ENCODE data around the gene KRTAP12-4. TPM values are rescaled to one million over a fixed set of nuclear protein-coding genes. Genes with fewer than 3 reads are reported as not detected.

Gene KRTAP12-4, protein sequence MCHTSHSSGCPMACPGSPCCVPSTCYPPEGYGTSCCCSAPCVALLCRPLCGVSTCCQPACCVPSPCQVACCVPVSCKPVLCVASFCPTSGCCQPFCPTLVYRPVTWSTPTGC
- not detected for total RNA-seq

- Mint-ChIP-seq H3K27me3 (no peaks in the 10 kb centered on the region), H3K36me3 (peaks cover 16% of the 10 kb centered on the region), H3K27ac (peak within 1 kb of the TSS; percentile 64), H3K4me3 (no peak within 1 kb of the TSS), H3K9me3 (peaks cover 19% of the 10 kb centered on the region), H3K4me1 (ENCODE audit: low read depth) (peaks cover 51% of the 10 kb centered on the region)
- ChIA-PET POLR2A (no interaction called here), CTCF (no interaction called here)
- intact Hi-C loops (cut with micrococcal nuclease) = loop anchor here (10.0 kb wide), 1 partner anchor 70 kb away; the partner anchor contains the start of gene KRTAP10-5
- no peak for DNase-seq
Measured at GRCh38 chr21:44654576-44655175, at the start of gene KRTAP12-4. TSS of gene KRTAP12-4 (minus strand) at chr21:44654659. CDS start at chr21:44654614, 45 bp downstream.

DNA sequence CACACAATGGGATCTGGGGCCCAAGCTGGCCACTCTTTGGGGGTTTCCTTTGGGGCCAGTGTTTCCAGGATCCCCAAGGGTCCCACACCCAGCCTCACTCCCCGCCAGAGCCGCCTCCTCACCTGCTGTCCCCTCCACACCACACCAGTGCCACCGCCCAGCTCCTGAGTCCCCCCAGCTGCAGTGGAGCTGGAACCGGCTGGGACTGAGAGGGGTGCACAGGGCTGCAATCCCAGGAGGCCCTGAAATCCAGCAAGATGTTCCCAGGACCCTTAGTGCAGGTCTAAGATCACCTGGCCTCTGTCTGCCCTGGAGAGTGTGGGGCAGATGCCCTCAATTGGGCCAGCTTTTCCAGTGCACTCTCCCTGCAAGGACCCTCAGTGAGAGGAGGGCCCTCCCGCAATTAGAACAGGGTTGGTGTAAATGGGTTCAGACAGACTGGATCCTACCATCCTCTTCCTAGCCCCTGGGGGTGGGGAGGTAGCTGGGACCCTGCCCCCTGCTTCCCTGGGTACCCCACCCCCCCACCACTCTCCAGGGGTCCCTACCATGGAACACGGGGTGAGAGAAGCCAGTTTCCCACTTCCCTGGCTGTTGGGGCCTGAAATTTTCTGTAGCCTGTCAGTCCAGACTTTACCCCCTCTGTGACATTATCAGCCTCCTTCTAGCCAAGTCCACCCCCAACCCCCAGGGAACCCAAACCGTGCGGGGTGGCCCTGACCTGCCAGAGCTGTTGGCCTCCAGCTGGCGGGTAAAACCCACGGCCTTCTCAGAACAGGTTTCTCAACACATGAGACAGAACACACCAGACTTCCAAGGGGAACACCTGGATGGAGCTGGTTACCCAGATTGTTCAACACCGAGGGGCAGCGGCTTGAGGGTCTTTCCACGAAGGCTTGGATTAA, 49.5 kb upstream of the KRTAP12-4 start:
- CTCF ChIA-PET = interaction anchor here (1.6 kb wide), 1 partner anchor 13 kb away, joined by 3 read pairs; no protein-coding TSS in a partner anchor
- no peak overlapping the region for H3K4me3 Mint-ChIP-seq
- H3K4me1 Mint-ChIP-seq (ENCODE audit: low read depth) = peaks cover 6% of the 10 kb centered on the region
- H3K27ac Mint-ChIP-seq = no peak overlapping the region
- intact Hi-C loops (cut with micrococcal nuclease) = no loop called here
- POLR2A ChIA-PET = no interaction called here
- no peak for DNase-seq
- peaks cover 9% of the 10 kb centered on the region for H3K9me3 Mint-ChIP-seq
- peaks cover 8% of the 10 kb centered on the region for H3K36me3 Mint-ChIP-seq
- peaks cover 72% of the 10 kb centered on the region for H3K27me3 Mint-ChIP-seq

DNA sequence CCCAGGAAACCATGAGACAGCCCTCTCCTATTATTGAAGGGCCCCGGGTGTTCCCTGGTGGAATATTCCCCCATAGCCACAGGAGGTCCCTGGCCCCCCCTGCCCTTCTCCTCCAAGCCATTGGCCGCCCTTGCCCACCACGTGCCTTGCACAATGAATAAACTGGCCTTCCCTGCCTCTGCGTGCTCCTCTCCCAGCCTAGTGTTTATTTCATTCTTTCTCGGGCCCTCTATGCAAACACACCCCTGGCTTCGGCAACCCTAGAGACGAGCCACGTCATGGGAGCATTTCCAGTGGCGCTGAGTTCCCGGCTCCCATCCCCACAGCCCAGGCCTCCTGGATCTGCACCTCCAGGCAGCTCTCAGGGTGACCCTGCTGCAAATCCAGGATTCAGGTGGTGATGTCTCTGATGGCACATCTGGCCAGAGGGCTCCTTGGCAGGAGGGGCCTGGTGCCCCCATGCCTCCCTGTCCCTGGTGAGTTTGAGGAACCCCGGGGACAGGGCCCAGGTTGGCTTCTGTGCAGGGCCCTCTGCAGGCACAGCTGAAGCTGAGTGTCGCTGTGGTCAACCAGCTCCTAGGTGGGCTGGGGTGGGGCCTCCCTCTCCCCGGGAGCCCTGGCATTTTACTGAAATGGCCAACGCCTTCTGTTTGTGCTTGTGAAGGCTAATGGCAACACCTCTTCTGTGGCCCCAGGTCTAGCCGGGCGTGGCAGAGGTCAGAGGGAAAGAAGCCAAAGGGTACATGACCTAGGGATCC, 48.7 kb upstream of the KRTAP12-4 start:
- ChIA-PET CTCF (interaction anchor here (1.6 kb wide), 1 partner anchor 12 kb away, joined by 3 read pairs; no protein-coding TSS in a partner anchor), POLR2A (no interaction called here)
- intact Hi-C loops (cut with micrococcal nuclease) = no loop called here
- Mint-ChIP-seq H3K27me3 (peaks cover 71% of the 10 kb centered on the region), H3K27ac (no peak overlapping the region), H3K9me3 (peaks cover 9% of the 10 kb centered on the region), H3K4me1 (ENCODE audit: low read depth) (peaks cover 2% of the 10 kb centered on the region), H3K4me3 (no peak overlapping the region), H3K36me3 (peaks cover 8% of the 10 kb centered on the region)
- DNase-seq = no peak

- Mint-ChIP-seq H3K36me3 (peaks cover 8% of the 10 kb centered on the region), H3K4me1 (ENCODE audit: low read depth) (no peaks in the 10 kb centered on the region), H3K27ac (no peak overlapping the region), H3K9me3 (peaks cover 9% of the 10 kb centered on the region), H3K27me3 (peaks cover 71% of the 10 kb centered on the region), H3K4me3 (no peak overlapping the region)
- CTCF ChIA-PET = interaction anchor here (1.6 kb wide), 1 partner anchor 11 kb away, joined by 3 read pairs; no protein-coding TSS in a partner anchor
- POLR2A ChIA-PET = no interaction called here
- DNase-seq = no peak
- intact Hi-C loops (cut with micrococcal nuclease) = no loop called here
Measured at GRCh38 chr21:44702111-44702972, 47.9 kb upstream of the KRTAP12-4 start.

GRCh38 chr21:44701541-44701940, 47.1 kb upstream of the KRTAP12-4 start:
- intact Hi-C loops (cut with micrococcal nuclease) = no loop called here
- DNase-seq = no peak
- Mint-ChIP-seq H3K36me3 (peaks cover 8% of the 10 kb centered on the region), H3K9me3 (peaks cover 9% of the 10 kb centered on the region), H3K4me3 (no peak overlapping the region), H3K27ac (no peak overlapping the region), H3K4me1 (ENCODE audit: low read depth) (no peaks in the 10 kb centered on the region), H3K27me3 (peaks cover 74% of the 10 kb centered on the region)
- POLR2A ChIA-PET = no interaction called here
- CTCF ChIA-PET = no interaction called here

DNA sequence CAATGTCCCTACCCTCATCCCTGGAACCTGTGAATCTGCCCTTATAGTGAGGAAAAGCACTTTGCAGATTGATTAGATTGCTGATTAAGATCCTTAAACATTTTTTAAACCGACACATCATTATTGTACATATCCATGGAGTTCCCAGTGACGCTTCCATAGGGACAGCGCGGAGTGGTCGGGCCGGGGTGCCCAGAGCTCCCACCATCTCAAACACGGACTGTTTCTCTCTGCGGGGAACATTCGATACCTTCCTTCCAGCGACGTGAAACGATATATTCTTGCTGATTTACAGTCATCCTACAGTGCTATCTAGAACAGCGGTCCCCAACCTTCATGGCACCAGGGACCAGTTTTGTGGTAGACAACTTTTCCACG, 46.6 kb upstream of the KRTAP12-4 start:
- H3K9me3 Mint-ChIP-seq = peaks cover 7% of the 10 kb centered on the region
- CTCF ChIA-PET = no interaction called here
- POLR2A ChIA-PET = no interaction called here
- no peak for DNase-seq
- H3K4me1 Mint-ChIP-seq (ENCODE audit: low read depth) = no peaks in the 10 kb centered on the region
- H3K27me3 Mint-ChIP-seq = peaks cover 75% of the 10 kb centered on the region
- H3K36me3 Mint-ChIP-seq = peaks cover 7% of the 10 kb centered on the region
- H3K27ac Mint-ChIP-seq = no peak overlapping the region
- intact Hi-C loops (cut with micrococcal nuclease) = no loop called here
- H3K4me3 Mint-ChIP-seq = no peak overlapping the region

GRCh38 chr21:44700101-44701022, 45.9 kb upstream of the KRTAP12-4 start:
- H3K36me3 Mint-ChIP-seq = peaks cover 3% of the 10 kb centered on the region
- peaks cover 72% of the 10 kb centered on the region for H3K27me3 Mint-ChIP-seq
- H3K27ac Mint-ChIP-seq = no peak overlapping the region
- intact Hi-C loops (cut with micrococcal nuclease) = no loop called here
- no peak overlapping the region for H3K4me3 Mint-ChIP-seq
- POLR2A ChIA-PET = no interaction called here
- no peak for DNase-seq
- peaks cover 2% of the 10 kb centered on the region for H3K9me3 Mint-ChIP-seq
- CTCF ChIA-PET = interaction anchor here (1.2 kb wide), 1 partner anchor 43 kb away, joined by 3 read pairs; the partner anchor contains the start of gene KRTAP12-3
- no peaks in the 10 kb centered on the region for H3K4me1 Mint-ChIP-seq (ENCODE audit: low read depth)

DNA sequence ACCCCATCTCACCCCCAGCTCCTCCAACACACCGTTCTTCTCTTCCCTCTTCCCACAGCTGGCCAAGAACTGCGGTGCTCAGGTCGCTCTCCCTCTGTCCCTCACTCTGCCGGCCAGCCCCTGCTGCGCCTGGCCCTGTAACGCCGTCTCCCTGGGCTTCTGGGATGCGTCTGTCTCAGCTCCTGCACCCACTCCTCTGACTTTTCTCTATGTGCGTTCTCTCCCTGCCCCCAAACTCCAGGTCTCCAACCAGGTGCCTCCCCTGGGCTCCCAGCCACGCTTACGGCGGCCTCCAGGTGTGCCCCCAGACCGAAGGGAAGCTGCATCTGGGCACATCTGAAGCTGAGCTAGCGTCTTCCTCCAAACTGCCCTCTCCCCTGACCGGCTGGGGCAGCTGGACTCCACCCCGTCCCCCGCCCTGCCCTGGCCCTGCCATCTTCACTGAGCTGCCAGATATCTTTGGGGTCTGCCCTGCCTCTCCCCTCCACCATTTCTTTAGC, 45.1 kb upstream of the KRTAP12-4 start:
- Mint-ChIP-seq H3K4me3 (no peak overlapping the region), H3K9me3 (no peaks in the 10 kb centered on the region), H3K27ac (no peak overlapping the region), H3K27me3 (peaks cover 64% of the 10 kb centered on the region), H3K4me1 (ENCODE audit: low read depth) (peaks cover 1% of the 10 kb centered on the region), H3K36me3 (no peaks in the 10 kb centered on the region)
- no peak for DNase-seq
- POLR2A ChIA-PET = no interaction called here
- intact Hi-C loops (cut with micrococcal nuclease) = no loop called here
- CTCF ChIA-PET = interaction anchor here (1.2 kb wide), 1 partner anchor 42 kb away, joined by 3 read pairs; the partner anchor contains the start of gene KRTAP12-3

- Mint-ChIP-seq H3K4me1 (ENCODE audit: low read depth) (peaks cover 3% of the 10 kb centered on the region), H3K27me3 (peaks cover 58% of the 10 kb centered on the region), H3K27ac (no peak overlapping the region), H3K36me3 (peaks cover under 1% of the 10 kb centered on the region), H3K9me3 (peaks cover 6% of the 10 kb centered on the region), H3K4me3 (no peak overlapping the region)
- intact Hi-C loops (cut with micrococcal nuclease) = no loop called here
- ChIA-PET CTCF (no interaction called here), POLR2A (no interaction called here)
- DNase-seq = no peak
Measured at GRCh38 chr21:44697811-44698734, 43.6 kb upstream of the KRTAP12-4 start.

Data from activated CD4-positive, alpha-beta memory T cell treated with anti-CD3 and anti-CD28 coated beads for 36 hours (primary cell).